ENCODE data around the gene EDIL3. TPM values are rescaled to one million over a fixed set of nuclear protein-coding genes. Genes with fewer than 3 reads are reported as not detected.

EDIL3 gene
- total RNA-seq, 2 experiments from 2014 or later, result not detected

- intact Hi-C loops (cut with micrococcal nuclease), result no loop called here
- no peak for DNase-seq
- H3K4me3 Mint-ChIP-seq, result no peak overlapping the region
- POLR2A ChIA-PET, result no interaction called here
- no peak overlapping the region for H3K27ac Mint-ChIP-seq
- no peaks in the 10 kb centered on the region for H3K4me1 Mint-ChIP-seq (ENCODE audit: low read depth)
- CTCF ChIA-PET, result interaction anchor here (1.9 kb wide), 1 partner anchor 11 kb away, joined by 4 read pairs; no protein-coding TSS in a partner anchor
- no peaks in the 10 kb centered on the region for H3K27me3 Mint-ChIP-seq
- ATAC-seq, result no peak
- H3K36me3 Mint-ChIP-seq (ENCODE audit: low read depth), result no peaks in the 10 kb centered on the region
- H3K9me3 Mint-ChIP-seq, result no peaks in the 10 kb centered on the region
- no peak for TF ChIP-seq CTCF (IDR thresholded peaks at IDR 0.05)
Observed at GRCh38 chr5:84286662-84287061, 98.0 kb downstream of the EDIL3 start.

GRCh38 chr5:84285641-84286637 lies 98.7 kb downstream of the EDIL3 start:
- intact Hi-C loops (cut with micrococcal nuclease), result no loop called here
- Mint-ChIP-seq H3K27ac (no peak overlapping the region), H3K4me3 (no peak overlapping the region), H3K4me1 (ENCODE audit: low read depth) (no peaks in the 10 kb centered on the region), H3K9me3 (no peaks in the 10 kb centered on the region), H3K36me3 (ENCODE audit: low read depth) (no peaks in the 10 kb centered on the region), H3K27me3 (no peaks in the 10 kb centered on the region)
- CTCF ChIA-PET, result interaction anchor here (1.9 kb wide), 1 partner anchor 10 kb away, joined by 4 read pairs; no protein-coding TSS in a partner anchor
- no peak for TF ChIP-seq CTCF (IDR thresholded peaks at IDR 0.05)
- DNase-seq (no peak), ATAC-seq (no peak)
- POLR2A ChIA-PET, result no interaction called here

GRCh38 chr5:84281383-84281782 lies 103.3 kb downstream of the EDIL3 start:
- DNase-seq (no peak), ATAC-seq (no peak)
- intact Hi-C loops (cut with micrococcal nuclease), result no loop called here
- ChIA-PET CTCF (no interaction called here), POLR2A (no interaction called here)
- Mint-ChIP-seq H3K36me3 (ENCODE audit: low read depth) (no peaks in the 10 kb centered on the region), H3K4me3 (no peak overlapping the region), H3K9me3 (no peaks in the 10 kb centered on the region), H3K27me3 (no peaks in the 10 kb centered on the region), H3K4me1 (ENCODE audit: low read depth) (no peaks in the 10 kb centered on the region), H3K27ac (no peak overlapping the region)
- no peak for TF ChIP-seq CTCF (IDR thresholded peaks at IDR 0.05)

- ATAC-seq (no peak), DNase-seq (no peak)
- ChIA-PET POLR2A (no interaction called here), CTCF (no interaction called here)
- Mint-ChIP-seq H3K4me1 (ENCODE audit: low read depth) (no peaks in the 10 kb centered on the region), H3K9me3 (no peaks in the 10 kb centered on the region), H3K4me3 (no peak overlapping the region), H3K27me3 (no peaks in the 10 kb centered on the region), H3K27ac (no peak overlapping the region), H3K36me3 (ENCODE audit: low read depth) (no peaks in the 10 kb centered on the region)
- intact Hi-C loops (cut with micrococcal nuclease), result no loop called here
- TF ChIP-seq CTCF (IDR thresholded peaks at IDR 0.05), result no peak
Observed at GRCh38 chr5:84279234-84279633, 105.4 kb downstream of the EDIL3 start.

GRCh38 chr5:84275609-84276008 lies 109.1 kb downstream of the EDIL3 start:
- Mint-ChIP-seq H3K4me3 (no peak overlapping the region), H3K27me3 (no peaks in the 10 kb centered on the region), H3K4me1 (ENCODE audit: low read depth) (no peaks in the 10 kb centered on the region), H3K9me3 (no peaks in the 10 kb centered on the region), H3K27ac (no peak overlapping the region), H3K36me3 (ENCODE audit: low read depth) (no peaks in the 10 kb centered on the region)
- ChIA-PET CTCF (interaction anchor here (0.8 to 1.2 kb wide), 2 partner anchors 11 to 42 kb away, joined by 3 to 4 read pairs; no protein-coding TSS in a partner anchor), POLR2A (no interaction called here)
- no peak for TF ChIP-seq CTCF (IDR thresholded peaks at IDR 0.05)
- DNase-seq (no peak), ATAC-seq (no peak)
- intact Hi-C loops (cut with micrococcal nuclease), result no loop called here
